ENCODE results near the gene OR2J2. TPM values are rescaled to one million over a fixed set of nuclear protein-coding genes. Genes with fewer than 3 reads are reported as not detected.

OR2J2 gene
- total RNA-seq, 1 donor from 2014 or later = not detected

Other genes with a start within 250 kb of the OR2J2 start
- gene TRIM27, start 246.9 kb upstream of the OR2J2 start, total RNA-seq = 40.8 and 58.5 TPM in 2 replicates
- under 0.01 and 0.22 TPM in 2 replicates for gene ZNF311, start 165.6 kb upstream of the OR2J2 start, total RNA-seq
- gene OR2W1, start 125.7 kb upstream of the OR2J2 start, total RNA-seq = not detected in 2 replicates
- gene OR2B3, start 83.6 kb upstream of the OR2J2 start, total RNA-seq = not detected in 2 replicates
- gene OR2J1, start 71.4 kb upstream of the OR2J2 start, total RNA-seq = not detected in 2 replicates
- gene OR2J3, start 62.8 kb upstream of the OR2J2 start, total RNA-seq = not detected in 2 replicates
- not detected in 2 replicates for gene OR14J1, start 130.8 kb downstream of the OR2J2 start, total RNA-seq
- not detected in 2 replicates for gene OR5V1, start 198.0 kb downstream of the OR2J2 start, total RNA-seq
- not detected in 2 replicates for gene OR12D3, start 204.4 kb downstream of the OR2J2 start, total RNA-seq
- not detected in 2 replicates for gene OR12D2, start 224.7 kb downstream of the OR2J2 start, total RNA-seq
- gene OR12D1, start 244.0 kb downstream of the OR2J2 start, total RNA-seq = not detected in 2 replicates

Measured in lung microvascular endothelial cell (primary cell).